ENCODE results near the gene ZNF649.

The ZNF649 gene

DNA sequence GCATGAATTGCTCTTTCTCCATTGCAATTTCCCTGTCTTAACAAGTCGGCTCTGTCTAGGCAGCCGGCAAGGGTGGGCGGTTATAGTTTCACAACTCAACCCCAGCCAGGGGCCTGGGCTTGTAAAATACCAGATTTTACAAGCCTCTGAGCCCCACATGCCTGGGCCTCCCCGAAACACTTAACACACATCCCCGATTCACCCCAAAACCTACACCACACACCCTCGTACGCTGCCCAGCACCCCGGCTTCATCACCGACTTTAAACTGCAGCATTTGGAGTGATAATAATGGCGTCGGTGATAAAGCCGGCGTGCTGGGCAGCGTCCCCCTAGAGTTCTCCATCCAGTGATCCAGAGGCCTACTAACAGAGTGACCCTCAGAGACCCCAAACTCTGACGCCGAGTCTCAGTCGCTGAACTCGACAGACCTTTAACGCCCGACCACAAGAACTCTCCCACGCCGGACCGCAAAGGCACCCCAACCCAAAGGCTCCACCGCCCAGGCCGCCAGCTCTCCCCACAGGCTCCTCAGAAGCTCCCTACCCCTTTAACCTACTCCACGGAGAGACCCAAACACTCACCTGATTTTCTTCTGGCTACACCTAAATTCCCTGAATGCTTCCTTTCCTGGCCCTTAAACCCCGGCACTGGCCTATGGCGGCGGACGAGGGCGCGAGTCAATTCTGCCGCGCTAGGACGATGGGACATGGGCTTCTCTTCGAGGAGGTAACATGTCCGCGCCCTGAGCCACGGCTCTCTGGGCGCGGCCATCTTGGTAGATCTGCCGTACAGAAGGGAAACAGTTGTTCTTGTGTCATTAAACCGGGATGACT, at the start of gene ZNF649:
ZNF649 (minus strand) TSS at position 687 of the 835 bp plus-strand sequence. CDS start 4,910 bp downstream, outside the sequence.
- TF ChIP-seq CTCF (IDR thresholded peaks at IDR 0.05; ENCODE audit: borderline replicate concordance, insufficient read depth, low read depth, low read length), result no peak
- peak within 1 kb of the TSS; percentile 88 for H3K4me3 ChIP-seq (ENCODE audit: low read depth, low read length)

- TF ChIP-seq CTCF (IDR thresholded peaks at IDR 0.05; ENCODE audit: borderline replicate concordance, insufficient read depth, low read depth, low read length), result no peak
- H3K4me3 ChIP-seq (ENCODE audit: low read depth, low read length), result no peak overlapping the region
These were observed 44.2 kb upstream of the ZNF649 start for GRCh38 chr19:51948975-51949374.

DNA sequence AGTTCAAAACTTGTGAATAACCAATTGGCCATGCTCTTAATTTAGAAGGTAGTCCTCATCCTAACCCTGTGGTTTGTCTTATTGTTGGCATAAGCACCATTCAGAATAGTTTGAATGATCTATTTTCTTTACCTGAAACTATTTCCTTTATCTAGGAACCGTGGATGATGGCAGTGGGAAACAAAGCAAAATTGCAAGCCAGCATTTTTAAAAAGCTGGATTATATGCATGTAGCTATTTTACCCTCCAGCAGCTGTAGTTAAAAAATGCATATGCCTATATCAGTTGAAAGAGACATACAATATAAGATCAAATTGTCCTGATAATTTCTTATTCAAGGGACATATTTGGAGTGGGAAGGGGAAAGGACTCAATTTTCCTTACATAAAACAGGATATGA, 41.8 kb upstream of the ZNF649 start:
- no peak overlapping the region for H3K4me3 ChIP-seq (ENCODE audit: low read depth, low read length)
- no peak for TF ChIP-seq CTCF (IDR thresholded peaks at IDR 0.05; ENCODE audit: borderline replicate concordance, insufficient read depth, low read depth, low read length)

- no peak for TF ChIP-seq CTCF (IDR thresholded peaks at IDR 0.05; ENCODE audit: borderline replicate concordance, insufficient read depth, low read depth, low read length)
- no peak overlapping the region for H3K4me3 ChIP-seq (ENCODE audit: low read depth, low read length)
These were observed 40.2 kb upstream of the ZNF649 start for GRCh38 chr19:51944798-51945552.

GRCh38 chr19:51938936-51939335, 34.1 kb upstream of the ZNF649 start:
- TF ChIP-seq CTCF (IDR thresholded peaks at IDR 0.05; ENCODE audit: borderline replicate concordance, insufficient read depth, low read depth, low read length), result no peak
- no peak overlapping the region for H3K4me3 ChIP-seq (ENCODE audit: low read depth, low read length)

- no peak overlapping the region for H3K4me3 ChIP-seq (ENCODE audit: low read depth, low read length)
These were observed 27.1 kb upstream of the ZNF649 start for GRCh38 chr19:51931921-51932320.

More at GRCh38 chr19:51931921-51932320, 27.1 kb upstream of the ZNF649 start:
- TF ChIP-seq CTCF (IDR thresholded peaks at IDR 0.05; ENCODE audit: borderline replicate concordance, insufficient read depth, low read depth, low read length), result no peak
